ENCODE measurements around the gene ACP4.

Gene ACP4

DNA sequence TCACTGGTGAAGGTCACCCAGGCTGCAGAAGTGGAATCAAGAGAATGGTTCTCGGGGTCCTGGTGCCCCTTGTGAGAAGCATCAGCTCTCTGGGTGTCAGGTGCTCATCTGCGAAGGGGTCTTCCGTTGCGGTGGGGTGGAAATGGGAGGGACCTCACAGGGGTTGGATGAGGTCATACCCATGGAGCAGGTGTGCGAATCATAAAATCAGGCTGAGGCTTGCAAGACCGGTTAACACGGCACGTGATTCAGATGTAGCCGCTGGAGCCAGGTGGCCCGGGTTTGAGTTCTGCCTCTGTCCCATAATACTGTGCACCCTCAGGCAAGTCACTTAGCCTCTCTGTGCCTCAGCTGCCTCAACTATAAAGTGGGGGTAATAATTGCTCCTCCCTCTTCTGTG, 47.1 kb downstream of the ACP4 start:
- Histone ChIP-seq H3K9me3 (no peaks in the 10 kb centered on the region), H3K4me3 (ENCODE audit: low read depth, low read length) (no peak overlapping the region), H3K27me3 (no peaks in the 10 kb centered on the region), H3K4me1 (no peaks in the 10 kb centered on the region), H3K36me3 (no peaks in the 10 kb centered on the region)
- no peak for DNase-seq
- TF ChIP-seq, protein P1, sequence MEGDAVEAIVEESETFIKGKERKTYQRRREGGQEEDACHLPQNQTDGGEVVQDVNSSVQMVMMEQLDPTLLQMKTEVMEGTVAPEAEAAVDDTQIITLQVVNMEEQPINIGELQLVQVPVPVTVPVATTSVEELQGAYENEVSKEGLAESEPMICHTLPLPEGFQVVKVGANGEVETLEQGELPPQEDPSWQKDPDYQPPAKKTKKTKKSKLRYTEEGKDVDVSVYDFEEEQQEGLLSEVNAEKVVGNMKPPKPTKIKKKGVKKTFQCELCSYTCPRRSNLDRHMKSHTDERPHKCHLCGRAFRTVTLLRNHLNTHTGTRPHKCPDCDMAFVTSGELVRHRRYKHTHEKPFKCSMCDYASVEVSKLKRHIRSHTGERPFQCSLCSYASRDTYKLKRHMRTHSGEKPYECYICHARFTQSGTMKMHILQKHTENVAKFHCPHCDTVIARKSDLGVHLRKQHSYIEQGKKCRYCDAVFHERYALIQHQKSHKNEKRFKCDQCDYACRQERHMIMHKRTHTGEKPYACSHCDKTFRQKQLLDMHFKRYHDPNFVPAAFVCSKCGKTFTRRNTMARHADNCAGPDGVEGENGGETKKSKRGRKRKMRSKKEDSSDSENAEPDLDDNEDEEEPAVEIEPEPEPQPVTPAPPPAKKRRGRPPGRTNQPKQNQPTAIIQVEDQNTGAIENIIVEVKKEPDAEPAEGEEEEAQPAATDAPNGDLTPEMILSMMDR (IDR thresholded peaks at IDR 0.05; ENCODE audit: low read depth, low read length): no peak

- H3K27me3 ChIP-seq: no peaks in the 10 kb centered on the region
- no peak for DNase-seq
- H3K36me3 ChIP-seq: no peaks in the 10 kb centered on the region
- TF ChIP-seq, protein P1 (IDR thresholded peaks at IDR 0.05; ENCODE audit: low read depth, low read length): peak; percentile 54
- no peaks in the 10 kb centered on the region for H3K4me1 ChIP-seq
- H3K4me3 ChIP-seq (ENCODE audit: low read depth, low read length): no peak overlapping the region
- H3K9me3 ChIP-seq: no peaks in the 10 kb centered on the region
Measured at GRCh38 chr19:50838239-50838638, 48.0 kb downstream of the ACP4 start.

DNA sequence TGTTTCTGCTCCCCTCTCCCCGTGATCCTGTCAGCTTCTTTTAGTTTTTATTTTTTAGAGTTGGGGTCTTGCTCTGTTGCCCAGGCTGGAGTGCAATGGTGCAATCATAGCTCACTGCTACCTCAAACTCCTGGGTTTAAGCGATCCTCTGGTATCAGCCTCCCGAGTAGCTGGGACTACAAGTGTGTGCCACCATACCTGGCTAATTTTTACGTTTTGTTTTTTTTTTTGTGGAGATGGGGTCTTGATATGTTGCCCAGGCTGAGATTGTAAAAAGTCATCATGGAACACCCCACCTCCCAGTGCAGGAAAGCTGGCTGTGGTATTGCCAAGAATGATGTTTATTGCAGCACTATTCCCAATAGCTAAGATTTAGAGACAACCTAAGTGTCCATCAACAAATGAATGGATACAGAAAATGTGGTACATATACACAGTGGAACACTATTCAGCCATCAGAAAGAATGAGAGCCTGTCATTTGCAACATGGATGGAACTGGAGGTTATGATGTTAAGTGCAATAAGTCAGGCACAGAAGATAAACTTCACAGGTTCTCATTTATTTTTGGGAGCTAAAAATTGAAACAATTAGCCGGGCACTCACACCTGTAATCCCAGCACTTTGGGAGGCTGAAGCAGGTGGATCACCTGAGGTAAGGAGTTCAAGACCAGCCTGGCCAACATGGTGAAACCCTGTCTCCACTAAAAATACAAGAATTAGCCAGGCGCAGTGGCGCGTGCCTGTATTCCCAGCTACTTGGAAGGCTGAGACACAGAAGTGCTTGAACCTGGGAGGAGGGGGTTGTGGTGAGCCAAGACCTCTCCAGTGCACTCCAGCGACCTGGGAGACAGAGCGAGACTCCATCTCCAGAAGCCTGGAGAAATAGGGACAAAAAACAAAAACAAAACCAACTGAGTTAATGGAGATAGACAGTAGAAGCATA, 49.8 kb downstream of the ACP4 start:
- H3K4me1 ChIP-seq: no peaks in the 10 kb centered on the region
- DNase-seq: no peak
- TF ChIP-seq, protein P1 (IDR thresholded peaks at IDR 0.05; ENCODE audit: low read depth, low read length): no peak
- H3K27me3 ChIP-seq: no peaks in the 10 kb centered on the region
- no peaks in the 10 kb centered on the region for H3K36me3 ChIP-seq
- no peaks in the 10 kb centered on the region for H3K9me3 ChIP-seq
- H3K4me3 ChIP-seq (ENCODE audit: low read depth, low read length): no peak overlapping the region

DNA sequence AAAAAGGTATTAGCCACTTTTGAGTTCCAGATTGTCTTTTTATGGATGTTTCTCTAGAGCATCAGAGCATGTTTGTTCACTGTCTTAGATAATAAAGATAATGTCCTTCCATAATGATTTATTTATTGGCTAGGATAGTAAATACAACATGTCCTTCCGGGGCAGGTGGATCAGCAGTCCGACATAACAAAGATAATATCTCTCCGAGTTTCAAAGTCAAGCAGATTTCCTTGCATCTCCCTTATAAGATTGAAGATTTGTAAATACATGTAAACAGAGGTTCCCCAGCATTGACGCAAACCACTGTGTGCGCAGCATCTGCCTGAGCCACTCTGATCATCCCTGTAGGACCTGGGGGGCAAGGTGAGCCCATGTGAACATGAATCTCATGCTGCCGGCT, 51.9 kb downstream of the ACP4 start:
- Histone ChIP-seq H3K4me1 (no peaks in the 10 kb centered on the region), H3K4me3 (ENCODE audit: low read depth, low read length) (no peak overlapping the region), H3K36me3 (no peaks in the 10 kb centered on the region), H3K27me3 (no peaks in the 10 kb centered on the region), H3K9me3 (no peaks in the 10 kb centered on the region)
- DNase-seq: no peak
- TF ChIP-seq, protein P1 (IDR thresholded peaks at IDR 0.05; ENCODE audit: low read depth, low read length): no peak

- DNase-seq: no peak
- H3K9me3 ChIP-seq: no peaks in the 10 kb centered on the region
- H3K4me3 ChIP-seq (ENCODE audit: low read depth, low read length): no peak overlapping the region
- H3K4me1 ChIP-seq: no peaks in the 10 kb centered on the region
- no peaks in the 10 kb centered on the region for H3K36me3 ChIP-seq
- TF ChIP-seq, protein P1 (IDR thresholded peaks at IDR 0.05; ENCODE audit: low read depth, low read length): no peak
- H3K27me3 ChIP-seq: no peaks in the 10 kb centered on the region
Measured at GRCh38 chr19:50843205-50843604, 53.0 kb downstream of the ACP4 start.

- no peaks in the 10 kb centered on the region for H3K36me3 ChIP-seq
- no peaks in the 10 kb centered on the region for H3K4me1 ChIP-seq
- no peak overlapping the region for H3K4me3 ChIP-seq (ENCODE audit: low read depth, low read length)
- no peaks in the 10 kb centered on the region for H3K9me3 ChIP-seq
- H3K27me3 ChIP-seq: no peaks in the 10 kb centered on the region
- TF ChIP-seq, protein P1 (IDR thresholded peaks at IDR 0.05; ENCODE audit: low read depth, low read length): no peak
- no peak for DNase-seq
Measured at GRCh38 chr19:50843701-50844221, 53.5 kb downstream of the ACP4 start.

Data from BE2C (cell line).